Right lobe of liver (tissue), 6 donors: ENCODE data around the gene STK33. TPM values are rescaled to one million over a fixed set of nuclear protein-coding genes. Genes with fewer than 3 reads are reported as not detected.

ENCODE experiments used
- ATAC-seq, 4 donors: fragments of 200-7000 bp; cut with Tn5 transposase; one replicate each; pipeline ENCODE4 v1.9.1; 2020; ENCODE audit warnings: mild to moderate bottlenecking in 4 of 4, moderate library complexity in 4 of 4
- DNase-seq, 3 donors: peaks; one replicate each; pipeline ENCODE4 v3.0.0-alpha.2; 2020
- H3K27ac ChIP-seq, 3 donors: fragments of 200-600 bp; one replicate each; pipeline ENCODE4 v1.8.0; 2022
- H3K27me3 ChIP-seq, 2 donors: fragments of 200-600 bp; one replicate each; pipeline ENCODE4 v1.8.0; 2022
- H3K36me3 ChIP-seq, 4 donors: fragments of 200-600 bp; sonication (generic) in 1 of 4; one replicate each; pipeline versions ENCODE4 v1.5.1 to v1.8.0; 2017 to 2022; ENCODE audit warnings: control low read depth in 1 of 4
- H3K4me1 ChIP-seq, 4 donors: fragments of 200-600 bp; sonication (generic) in 1 of 4; one replicate each; pipeline versions ENCODE4 v1.5.1 to v1.8.0; 2017 to 2022; ENCODE audit warnings: control low read depth in 1 of 4
- H3K4me3 ChIP-seq, 3 donors: fragments of 200-600 bp; one replicate each; pipeline ENCODE4 v1.8.0; 2022
- H3K9me3 ChIP-seq, 4 donors: fragments of 200-600 bp; sonication (generic) in 1 of 4; one replicate each; pipeline versions ENCODE4 v1.5.1 to v1.8.0; 2017 to 2022; ENCODE audit warnings: control low read depth in 1 of 4
- POLR2A ChIP-seq: fragments of 450-650 bp; IDR thresholded peaks from one replicate; pipeline ENCODE4 v1.6.1; 2017; ENCODE audit warnings: antibody characterized with exemption, mild to moderate bottlenecking
- WGBS: methylation state at CpG from one replicate; pipeline ENCODE4 v1.1.6; 2018; ENCODE audit warnings: low coverage, low lambda C conversion rate; ENCODE audit not compliant: insufficient coverage; ENCODE audit errors: missing lambda C conversion rate; 5-methylcytosine and 5-hydroxymethylcytosine counted together
- intact Hi-C, 2 donors: fragments of 100-400 bp; cut with DNase I; formaldehyde crosslinking; loops; one replicate each; pipeline versions ENCODE4 v1.11.2 to v1.14.1; 2022
- total RNA-seq, 6 experiments: library from RNA; depleted of rRNA in 2 of 6; stranded (reverse); fragments of >200 nt in 2 of 6; fragmentation: NEBNext Ultra II Directional in 3 of 6; extraction: Animal tissue kit (Norgen Biotek cat#: 25700) in 3 of 6; gene quantifications; one replicate each; pipeline versions ENCODE4 v1.1.0 to v1.2.4, GENCODE V29; 2016 to 2023
- TF ChIP-seq, protein P1 (sequence below), 4 donors: fragments of 200-600 bp in 3 of 4; fragments of 450-650 bp in 1 of 4; IDR thresholded peaks; one replicate each; pipeline versions ENCODE4 v1.5.1 to v1.8.0; 2016 to 2022; ENCODE audit warnings: antibody characterized with exemption in 4 of 4, mild to moderate bottlenecking in 2 of 4
- donor health status: DM: no; HTN: yes; CAD: no.
- donor health status: DM: no; HTN: no; CAD: no.
- donor health status: DM: no; HTN: no; CAD: no.
- donor health status: DM: no; HTN: yes; CAD: no.
- donor health status: DM: no; HTN: yes; CAD: no.

Gene STK33
- total RNA-seq, 6 experiments from 2014 or later, result 0.12 to 1.1 (median 0.42) TPM; not detected in 2

DNA sequence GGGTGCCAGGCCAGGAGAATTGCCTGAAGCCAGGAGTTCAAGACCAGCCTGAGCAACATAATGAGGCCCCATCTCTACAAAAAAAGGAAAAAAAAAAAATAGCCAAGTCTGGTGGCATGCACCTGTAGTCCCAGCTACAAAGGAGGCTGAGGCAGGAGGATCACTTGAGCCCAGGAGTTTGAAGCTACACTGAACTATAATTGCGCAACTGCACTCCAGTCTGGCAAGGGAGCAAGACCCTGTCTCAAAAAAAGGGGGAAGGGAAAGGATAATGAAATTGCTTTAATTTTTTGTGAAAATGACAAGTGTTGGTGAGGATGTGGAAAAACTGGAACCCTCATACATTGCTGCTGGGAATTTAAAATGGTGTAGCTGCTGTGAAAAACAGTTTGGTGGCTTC, 19.2 kb downstream of the STK33 start:
- WGBS, result 100% methylated on average over 1 of the region's 1 CpG
- DNase-seq (no peak), ATAC-seq (no peak)
- H3K27ac ChIP-seq, result no peak overlapping the region
- H3K27me3 ChIP-seq, result peaks cover 0 to 3% of the 10 kb centered on the region in 2 donors
- H3K36me3 ChIP-seq, result no peaks in the 10 kb centered on the region
- no peak for TF ChIP-seq POLR2A
- TF ChIP-seq, protein P1, sequence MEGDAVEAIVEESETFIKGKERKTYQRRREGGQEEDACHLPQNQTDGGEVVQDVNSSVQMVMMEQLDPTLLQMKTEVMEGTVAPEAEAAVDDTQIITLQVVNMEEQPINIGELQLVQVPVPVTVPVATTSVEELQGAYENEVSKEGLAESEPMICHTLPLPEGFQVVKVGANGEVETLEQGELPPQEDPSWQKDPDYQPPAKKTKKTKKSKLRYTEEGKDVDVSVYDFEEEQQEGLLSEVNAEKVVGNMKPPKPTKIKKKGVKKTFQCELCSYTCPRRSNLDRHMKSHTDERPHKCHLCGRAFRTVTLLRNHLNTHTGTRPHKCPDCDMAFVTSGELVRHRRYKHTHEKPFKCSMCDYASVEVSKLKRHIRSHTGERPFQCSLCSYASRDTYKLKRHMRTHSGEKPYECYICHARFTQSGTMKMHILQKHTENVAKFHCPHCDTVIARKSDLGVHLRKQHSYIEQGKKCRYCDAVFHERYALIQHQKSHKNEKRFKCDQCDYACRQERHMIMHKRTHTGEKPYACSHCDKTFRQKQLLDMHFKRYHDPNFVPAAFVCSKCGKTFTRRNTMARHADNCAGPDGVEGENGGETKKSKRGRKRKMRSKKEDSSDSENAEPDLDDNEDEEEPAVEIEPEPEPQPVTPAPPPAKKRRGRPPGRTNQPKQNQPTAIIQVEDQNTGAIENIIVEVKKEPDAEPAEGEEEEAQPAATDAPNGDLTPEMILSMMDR (IDR thresholded peaks at IDR 0.05), result no peak
- no peak overlapping the region for H3K4me3 ChIP-seq
- intact Hi-C loops, result no loop called here
- H3K9me3 ChIP-seq, result no peaks in the 10 kb centered on the region
- H3K4me1 ChIP-seq, result no peaks in the 10 kb centered on the region

DNA sequence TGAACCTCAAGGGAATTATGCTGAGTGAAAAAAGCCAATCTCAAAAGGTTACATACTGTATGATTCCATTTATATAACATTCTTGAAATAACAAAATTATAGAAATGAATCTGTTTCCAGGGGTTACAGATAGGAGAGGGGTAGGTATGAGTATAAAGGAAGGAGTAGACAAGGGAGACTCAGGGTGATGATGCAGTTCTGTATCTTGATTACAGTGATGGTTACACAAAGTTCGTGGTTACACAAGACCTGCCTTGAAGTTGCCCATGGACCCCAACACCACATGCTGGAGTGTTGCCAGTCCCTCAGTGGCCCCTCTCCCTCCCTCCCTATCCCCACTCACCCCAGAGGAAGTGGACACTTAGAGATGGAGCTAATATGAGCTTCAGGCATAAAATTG, 20.3 kb downstream of the STK33 start:
- peaks cover 0 to 3% of the 10 kb centered on the region in 2 donors for H3K27me3 ChIP-seq
- H3K36me3 ChIP-seq, result no peaks in the 10 kb centered on the region
- no peak for ATAC-seq
- intact Hi-C loops, result no loop called here
- no peaks in the 10 kb centered on the region for H3K4me1 ChIP-seq
- no CpG with 5 or more reads among the region's 1 CpG for WGBS
- H3K4me3 ChIP-seq, result no peak overlapping the region
- DNase-seq, result no peak
- H3K9me3 ChIP-seq, result no peaks in the 10 kb centered on the region
- TF ChIP-seq POLR2A, result no peak
- TF ChIP-seq, protein P1 (IDR thresholded peaks at IDR 0.05), result no peak
- no peak overlapping the region for H3K27ac ChIP-seq

DNA sequence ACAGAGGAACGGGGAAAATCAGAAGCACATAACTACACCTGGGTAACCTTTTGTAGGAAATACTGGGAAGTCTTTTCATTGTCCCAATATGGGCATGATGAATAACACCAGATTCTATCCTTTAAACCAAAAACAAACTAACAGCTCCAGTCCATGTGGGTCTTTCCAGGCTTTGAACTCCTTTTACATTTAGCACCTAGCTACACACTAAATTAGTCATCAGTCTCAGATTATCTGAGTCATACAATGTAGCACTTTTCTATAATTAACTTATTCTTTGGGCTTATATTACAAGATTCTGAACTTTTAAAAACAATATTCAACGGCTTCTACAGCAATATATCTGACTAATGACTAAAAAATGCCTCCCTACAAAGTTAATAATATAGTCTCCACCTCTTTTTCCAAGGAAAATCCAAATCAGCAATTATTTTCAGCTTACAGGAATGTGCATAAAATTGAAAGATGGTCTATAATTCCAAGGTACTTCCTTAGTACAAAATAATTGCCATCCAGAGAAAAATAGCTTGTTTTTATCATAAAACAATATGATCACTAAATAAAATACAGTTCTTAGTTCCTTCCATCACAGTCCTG, 26.3 kb downstream of the STK33 start:
- Histone ChIP-seq H3K27me3 (peaks cover 0 to 3% of the 10 kb centered on the region in 2 donors), H3K27ac (no peak overlapping the region), H3K36me3 (no peaks in the 10 kb centered on the region), H3K4me3 (no peak overlapping the region), H3K4me1 (no peaks in the 10 kb centered on the region), H3K9me3 (no peaks in the 10 kb centered on the region)
- ATAC-seq, result no peak
- WGBS, result 39% methylated on average over 2 of the region's 2 CpGs
- intact Hi-C loops, result loop anchor here in 1 of 2 donors (5.0 kb wide), 1 partner anchor 345 kb away; no protein-coding TSS in a partner anchor
- no peak for TF ChIP-seq POLR2A
- TF ChIP-seq, protein P1 (IDR thresholded peaks at IDR 0.05), result no peak
- DNase-seq, result no peak

DNA sequence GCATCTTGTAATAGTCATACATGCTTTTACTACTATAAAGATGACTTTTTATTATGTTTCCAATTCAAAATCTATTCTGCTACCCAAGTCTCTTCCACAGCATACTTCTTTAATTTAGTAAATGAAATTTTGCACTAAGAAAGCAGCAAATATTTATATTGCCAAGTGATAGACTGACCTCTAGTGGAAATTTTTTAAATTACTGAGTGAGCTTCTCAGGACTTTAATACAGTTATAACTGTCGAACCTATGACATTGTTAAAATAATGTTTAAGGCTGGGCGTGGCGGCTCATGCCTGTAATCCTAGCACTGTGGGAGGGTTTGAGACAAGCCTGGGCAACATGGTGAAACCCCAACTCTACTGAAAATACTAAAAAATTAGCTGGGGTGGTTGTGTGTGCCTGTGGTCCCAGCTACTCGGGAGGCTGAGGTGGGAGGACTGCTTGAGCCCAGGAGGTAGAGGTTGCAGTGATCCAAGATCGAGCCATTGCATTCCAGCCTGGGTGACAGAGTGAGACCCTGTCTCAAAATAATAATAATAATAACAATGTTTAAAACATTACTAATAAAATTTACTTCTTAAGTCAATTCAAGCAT, 27.3 kb downstream of the STK33 start:
- H3K27me3 ChIP-seq, result no peaks in the 10 kb centered on the region
- intact Hi-C loops, result loop anchor here in 1 of 2 donors (5.0 kb wide), 1 partner anchor 344 kb away; no protein-coding TSS in a partner anchor
- no peaks in the 10 kb centered on the region for H3K4me1 ChIP-seq
- peak; percentile 54 to 67 (median 60) for ATAC-seq
- WGBS, result 24% methylated on average over 5 of the region's 5 CpGs
- no peak overlapping the region for H3K27ac ChIP-seq
- no peak for DNase-seq
- TF ChIP-seq, protein P1 (IDR thresholded peaks at IDR 0.05), result peak; percentile 66 to 77 (median 69)
- no peak for TF ChIP-seq POLR2A
- no peak overlapping the region for H3K4me3 ChIP-seq
- H3K9me3 ChIP-seq, result no peaks in the 10 kb centered on the region
- H3K36me3 ChIP-seq, result no peaks in the 10 kb centered on the region
